HEK293 (cell line): ENCODE data around the gene GLDC.

Source experiments
- CTCF ChIP-seq: fragments of 450-650 bp; formaldehyde crosslinking; IDR thresholded peaks from 2 replicates; pipeline ENCODE4 v1.5.1; 2016; ENCODE audit warnings: missing biosample characterization, missing genetic modification characterization
- GFI1B ChIP-seq: fragments of 450-650 bp; formaldehyde crosslinking; IDR thresholded peaks from 2 replicates; pipeline ENCODE4 v1.5.1; 2016; ENCODE audit warnings: missing biosample characterization, missing genetic modification characterization
- IKZF3 ChIP-seq: fragments of 450-650 bp; IDR thresholded peaks from 2 replicates; pipeline ENCODE4 v1.5.0; 2018; ENCODE audit warnings: missing biosample characterization, mild to moderate bottlenecking, missing genetic modification characterization, moderate library complexity
- REST ChIP-seq: fragments of 450-650 bp; formaldehyde crosslinking; IDR thresholded peaks from 2 replicates; pipeline ENCODE4 v1.5.1; 2016; ENCODE audit warnings: missing biosample characterization, missing genetic modification characterization
- ZBTB11 ChIP-seq: fragments of 450-650 bp; formaldehyde crosslinking; conservative IDR thresholded peaks from 2 replicates; pipeline ENCODE4 v1.5.1; 2016; ENCODE audit warnings: low read depth, missing biosample characterization, missing genetic modification characterization
- ZFP3 ChIP-seq: fragments of 450-650 bp; formaldehyde crosslinking; IDR thresholded peaks from 2 replicates; pipeline ENCODE4 v1.5.1; 2016; ENCODE audit warnings: low read depth, missing biosample characterization, missing genetic modification characterization
- ZNF10 ChIP-seq: fragments of 450-650 bp; formaldehyde crosslinking; IDR thresholded peaks from 2 replicates; pipeline ENCODE4 v1.5.1; 2017; ENCODE audit warnings: missing biosample characterization, missing genetic modification characterization
- ZNF174 ChIP-seq: fragments of 450-650 bp; formaldehyde crosslinking; IDR thresholded peaks from 2 replicates; pipeline ENCODE4 v1.5.0; 2017; ENCODE audit warnings: missing biosample characterization, mild to moderate bottlenecking, missing genetic modification characterization
- ZNF239 ChIP-seq: fragments of 450-650 bp; formaldehyde crosslinking; IDR thresholded peaks from 2 replicates; pipeline ENCODE4 v1.5.1; 2016; ENCODE audit warnings: missing biosample characterization, missing genetic modification characterization
- ZNF274 ChIP-seq, 2 experiments: fragments of 200-500 bp in 1 of 2; fragments of 450-650 bp in 1 of 2; sonication (Bioruptor generic) in 1 of 2; formaldehyde crosslinking in 1 of 2; IDR thresholded peaks; 2 replicates each; pipeline versions ENCODE4 v1.5.1 to v1.6.1; 2014 to 2016; ENCODE audit warnings: borderline replicate concordance in 1 of 2, inconsistent platforms in 1 of 2, low read length in 1 of 2, missing biosample characterization in 1 of 2, missing genetic modification characterization in 1 of 2
- ZNF670 ChIP-seq: fragments of 450-650 bp; formaldehyde crosslinking; IDR thresholded peaks from 2 replicates; pipeline ENCODE4 v1.5.1; 2016; ENCODE audit warnings: missing biosample characterization, missing genetic modification characterization, low read depth

- TF ChIP-seq ZNF174 (tag by site-specific recombination) = no peak
- TF ChIP-seq GFI1B (tag by site-specific recombination) = no peak
- TF ChIP-seq CTCF (tag by site-specific recombination) = no peak
- no peak for TF ChIP-seq IKZF3 (tag by site-specific recombination)
- TF ChIP-seq ZNF239 (tag by site-specific recombination) = no peak
- no peak for TF ChIP-seq ZFP3 (tag by site-specific recombination)
- no peak for TF ChIP-seq ZNF274 (IDR thresholded peaks at IDR 0.05; ENCODE audit: low read length)
- no peak for TF ChIP-seq ZNF274 (tag by site-specific recombination; IDR thresholded peaks at IDR 0.05; ENCODE audit: borderline replicate concordance)
- TF ChIP-seq ZNF10 (tag by site-specific recombination) = no peak
- TF ChIP-seq ZNF670 (tag by site-specific recombination) = no peak
- TF ChIP-seq REST = no peak
- no peak for TF ChIP-seq ZBTB11 (tag by site-specific recombination)
These were observed 87.5 kb downstream of the GLDC start for GRCh38 chr9:6557883-6558616.
